ENCODE data around the gene TECPR2.

Gene TECPR2

GRCh38 chr14:102317564-102318248, 45.0 kb upstream of the TECPR2 start:
- no peak for TF ChIP-seq CTCF (IDR thresholded peaks at IDR 0.05; ENCODE audit: low read depth, low read length)
- DNase-seq (ENCODE audit: extremely low read depth, low read depth) = no peak

- DNase-seq (ENCODE audit: extremely low read depth, low read depth) = no peak
- no peak for TF ChIP-seq CTCF (IDR thresholded peaks at IDR 0.05; ENCODE audit: low read depth, low read length)
Measured at GRCh38 chr14:102318781-102319276, 43.9 kb upstream of the TECPR2 start.

GRCh38 chr14:102319351-102320032, 43.2 kb upstream of the TECPR2 start, which contains the start of gene ZNF839:
Gene ZNF839 (plus strand): TSS chr14:102319746. CDS start chr14:102319766, 20 bp downstream.
- TF ChIP-seq CTCF (IDR thresholded peaks at IDR 0.05; ENCODE audit: low read depth, low read length) = no peak
- DNase-seq (ENCODE audit: extremely low read depth, low read depth) = peak; percentile 77

- no peak for TF ChIP-seq CTCF (IDR thresholded peaks at IDR 0.05; ENCODE audit: low read depth, low read length)
- no peak for DNase-seq (ENCODE audit: extremely low read depth, low read depth)
Measured at GRCh38 chr14:102320033-102320660, 42.6 kb upstream of the TECPR2 start.

- DNase-seq (ENCODE audit: extremely low read depth, low read depth) = no peak
- TF ChIP-seq CTCF (IDR thresholded peaks at IDR 0.05; ENCODE audit: low read depth, low read length) = no peak
Measured at GRCh38 chr14:102320671-102321455, 41.9 kb upstream of the TECPR2 start.

GRCh38 chr14:102321456-102322422, 41.0 kb upstream of the TECPR2 start:
- no peak for TF ChIP-seq CTCF (IDR thresholded peaks at IDR 0.05; ENCODE audit: low read depth, low read length)
- DNase-seq (ENCODE audit: extremely low read depth, low read depth) = no peak
